Panc1 (cell line): ENCODE measurements around the gene ZNF292.

Experiments
- CTCF ChIP-seq: fragments of 450-650 bp; IDR thresholded peaks from 2 replicates; pipeline ENCODE4 v1.5.1; 2017; ENCODE audit warnings: mild to moderate bottlenecking
- REST ChIP-seq, 2 experiments: IDR thresholded peaks; 2 replicates each; pipeline ENCODE4 v1.6.1; 2011 to 2012; ENCODE audit warnings: low read depth in 2 of 2, control low read depth in 1 of 2, low read length in 1 of 2, mild to moderate bottlenecking in 1 of 2, moderate library complexity in 1 of 2; ENCODE audit not compliant: insufficient read depth in 1 of 2
- TCF7L2 ChIP-seq: IDR thresholded peaks from 2 replicates; pipeline ENCODE4 v1.6.1; 2011; ENCODE audit warnings: mild to moderate bottlenecking, low read depth, low read length, inconsistent platforms

DNA sequence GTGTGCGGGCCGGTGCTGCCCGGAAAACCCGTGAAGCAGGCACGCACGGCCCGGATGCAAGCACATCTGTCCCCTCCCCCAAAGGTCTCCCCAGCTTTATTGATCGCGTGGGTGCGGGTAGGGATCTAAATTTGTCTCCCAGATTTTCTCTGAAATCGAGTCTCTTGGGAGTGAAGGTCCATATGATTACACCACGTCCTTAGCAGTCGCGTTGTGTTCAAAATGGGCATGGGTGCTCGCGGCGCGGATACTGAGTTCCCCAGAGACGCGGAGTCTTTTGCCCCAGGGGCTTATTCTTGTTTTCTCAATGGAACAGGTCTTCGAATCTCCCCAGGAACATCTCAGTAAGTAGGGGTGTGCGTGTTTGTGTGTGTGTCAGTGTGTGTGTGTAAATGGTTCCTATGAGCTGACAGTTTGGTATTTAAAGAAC is 2.8 kb upstream of the ZNF292 start:
- no peak for TF ChIP-seq CTCF
- no peak for TF ChIP-seq REST (IDR thresholded peaks at IDR 0.05; ENCODE audit: insufficient read depth in 1 of 2, low read depth in 2 of 2, low read length in 1 of 2)
- no peak for TF ChIP-seq TCF7L2
